ENCODE measurements around the gene HELB. TPM values are rescaled to one million over a fixed set of nuclear protein-coding genes. Genes with fewer than 3 reads are reported as not detected.

The HELB gene
- total RNA-seq, 1 experiment from 2014 or later, result 9.3 TPM

- ChIA-PET CTCF (interaction anchor here (0.6 to 1.8 kb wide), 9 partner anchors 9 to 356 kb away, joined by 3 to 8 read pairs (median 4); no protein-coding TSS in a partner anchor), POLR2A (no interaction called here), RAD21 (ENCODE audit: low non-redundant PET in 1 of 2, low total read pairs in 2 of 2, uncharacterized antibody in 2 of 2, unreplicated experiment in 2 of 2) (no interaction called here)
- Histone ChIP-seq H3K27me3 (ENCODE audit: insufficient read depth, low read length) (no peaks in the 10 kb centered on the region), H3K9ac (ENCODE audit: low read length) (no peak overlapping the region), H3K79me2 (ENCODE audit: insufficient read depth, low read length) (no peaks in the 10 kb centered on the region), H3K4me2 (ENCODE audit: low read length) (no peak overlapping the region), H4K20me1 (ENCODE audit: insufficient read depth) (no peaks in the 10 kb centered on the region), H2AFZ (ENCODE audit: low read depth, low read length, poor library complexity, severe bottlenecking) (no peak overlapping the region), H3K36me3 (ENCODE audit: control insufficient read depth in 1 of 2, insufficient read depth in 2 of 2, low read length in 2 of 2) (no peaks in the 10 kb centered on the region), H3K9me2 (ENCODE audit: insufficient read depth) (no peaks in the 10 kb centered on the region), H3K27ac (ENCODE audit: low read depth, low read length) (no peak overlapping the region), H3K9me3 (ENCODE audit: control insufficient read depth in 1 of 2, insufficient read depth in 1 of 2, low read depth in 1 of 2, low read length in 2 of 2) (no peaks in the 10 kb centered on the region), H3K4me1 (ENCODE audit: control insufficient read depth in 1 of 2, insufficient read depth in 2 of 2, low read length in 2 of 2) (no peaks in the 10 kb centered on the region), H3K4me3 (replicated peaks in 1 of 2; ENCODE audit: low read depth in 1 of 2, low read length in 2 of 2) (no peak overlapping the region)
- DNase-seq (ENCODE audit: low read depth, low spot score) (no peak), ATAC-seq (no peak)
- no TSS peak for BruUV-seq (replicated peaks)
- TF ChIP-seq YY1 (IDR thresholded peaks at IDR 0.05; ENCODE audit: extremely low read depth, insufficient replicate concordance, low read depth, low read length) (no peak), EGR1 (IDR thresholded peaks at IDR 0.05; ENCODE audit: low read depth) (no peak), SRF (IDR thresholded peaks at IDR 0.05; ENCODE audit: low read depth) (no peak), ZFX (IDR thresholded peaks at IDR 0.05) (no peak), CTCF (IDR thresholded peaks at IDR 0.05 in 2 of 3, conservative IDR thresholded peaks at IDR 0.05 in 1 of 3; ENCODE audit: borderline replicate concordance in 1 of 3, insufficient read depth in 1 of 3, low read depth in 2 of 3, low read length in 2 of 3) (no peak), SIN3A (IDR thresholded peaks at IDR 0.05; ENCODE audit: low read depth) (no peak), CEBPB (IDR thresholded peaks at IDR 0.05; ENCODE audit: low read depth) (no peak), POLR2AphosphoS5 (IDR thresholded peaks at IDR 0.05; ENCODE audit: low read depth, low read length) (no peak), ELF1 (IDR thresholded peaks at IDR 0.05; ENCODE audit: borderline replicate concordance, low read depth) (no peak), FOSL1 (IDR thresholded peaks at IDR 0.05; ENCODE audit: low read depth) (no peak), ZBTB33 (IDR thresholded peaks at IDR 0.05; ENCODE audit: extremely low read depth, insufficient replicate concordance, low read length) (no peak)
- intact Hi-C loops (cut with micrococcal nuclease), result loop anchor here (1.0 to 10.0 kb wide), 3 partner anchors 56 to 512 kb away; no protein-coding TSS in a partner anchor
Observed at GRCh38 chr12:66352899-66353298, 50.6 kb downstream of the HELB start.

Measured in HCT116 (cell line).